Measurements from ENCODE around the gene MYBBP1A. TPM values are rescaled to one million over a fixed set of nuclear protein-coding genes. Genes with fewer than 3 reads are reported as not detected.

Gene MYBBP1A
- total and polyA plus RNA-seq, 2 of the 4 experiments (the other 2 are of a cell fraction), result 22.6 to 45.9 TPM

- in situ Hi-C loops (cut with MboI; ENCODE audit: low sequenced_read_pairs), result loop anchor here (10.0 kb wide), 1 partner anchor 59 kb away; the partner anchor contains the start of gene SPNS2
- Histone ChIP-seq H4K8ac (ENCODE audit: low read depth in 2 of 2, low read length in 2 of 2) (no peak overlapping the region), H3K4me2 (ENCODE audit: low read depth, low read length) (peak overlapping the region; percentile 95; the same call in 1 of the 2 replicates), H4K91ac (ENCODE audit: insufficient read depth, low read depth, low read length) (no peak overlapping the region), H2BK20ac (ENCODE audit: low read depth, low read length) (no peak overlapping the region), H3K4ac (ENCODE audit: low read depth, low read length) (no peak overlapping the region), H3K23ac (ENCODE audit: low read depth, low read length) (no peak overlapping the region), H3K36me3 (ENCODE audit: control insufficient read depth, insufficient read depth, low read length) (peaks cover 34% of the 10 kb centered on the region), H3K56ac (ENCODE audit: extremely low read depth, insufficient read depth, low read length) (no peak overlapping the region), H3K9me3 (ENCODE audit: control insufficient read depth, insufficient read depth, low read length) (no peaks in the 10 kb centered on the region), H2BK5ac (ENCODE audit: low read depth, low read length, poor library complexity, severe bottlenecking) (no peak overlapping the region), H3K9ac (ENCODE audit: low read depth, low read length) (0 out of 2 replicates have a peak overlapping the region, but pooled peaks have one; percentile 61), H3K79me1 (ENCODE audit: low read depth in 1 of 2, low read length in 2 of 2) (peaks cover 9 to 36% of the 10 kb centered on the region in 2 experiments), H4K5ac (ENCODE audit: low read depth, low read length) (no peak overlapping the region), H3K14ac (replicated peaks; ENCODE audit: low read depth, low read length) (no peak overlapping the region), H3K4me1 (ENCODE audit: control insufficient read depth, insufficient read depth, low read length) (peaks cover 10% of the 10 kb centered on the region), H2BK120ac (ENCODE audit: low read depth, low read length) (no peak overlapping the region), H3K18ac (ENCODE audit: low read depth, low read length) (no peak overlapping the region), H3K4me3 (ENCODE audit: insufficient read depth, low read depth, low read length) (no peak overlapping the region), H2BK15ac (ENCODE audit: low read depth, low read length) (no peak overlapping the region), H2AFZ (replicated peaks; ENCODE audit: low read length, poor library complexity) (no peak overlapping the region), H3K27ac (ENCODE audit: insufficient read depth, low read length) (no peak overlapping the region), H4K20me1 (ENCODE audit: insufficient read depth, low read length) (0 out of 2 replicates have a peak, but pooled peaks cover 3% of the 10 kb centered on the region), H3K27me3 (ENCODE audit: control insufficient read depth, insufficient read depth, low read length) (no peaks in the 10 kb centered on the region), H3K9me1 (ENCODE audit: insufficient read depth, low read length) (peaks cover 5% of the 10 kb centered on the region; the same call in 1 of the 2 replicates), H2AK5ac (ENCODE audit: low read depth, low read length) (no peak overlapping the region), H2AK9ac (replicated peaks; ENCODE audit: low read depth, low read length, poor library complexity) (peak overlapping the region; percentile 52)
- DNase-seq (no peak), ATAC-seq (ENCODE audit: low read depth) (no peak)
- dilution Hi-C loops (cut with HindIII; ENCODE audit: low sequenced_read_pairs, unreplicated experiment), result no loop called here
- intact Hi-C loops (cut with micrococcal nuclease), result no loop called here
- POLR2A ChIA-PET (ENCODE audit: unreplicated experiment), result no interaction called here
- CTCF ChIA-PET, result interaction anchor here (0.6 kb wide), 1 partner anchor 271 kb away, joined by 3 read pairs; no protein-coding TSS in a partner anchor
- 77% methylated on average over 5 of the region's 9 CpGs; no CpG with 5 or more reads in 1 of the 2 experiments for WGBS, 2 experiments (ENCODE audit: extremely low coverage in 2 of 2, insufficient read length in 1 of 2)
- TF ChIP-seq FOS (IDR thresholded peaks at IDR 0.05; ENCODE audit: low read depth, low read length), result no peak
- no peak for TF ChIP-seq USF2 (IDR thresholded peaks at IDR 0.05; ENCODE audit: low read depth, low read length)
- TF ChIP-seq POLR2A (IDR thresholded peaks at IDR 0.05; ENCODE audit: low read depth, low read length), result no peak
- no peak for TF ChIP-seq CEBPB (IDR thresholded peaks at IDR 0.05; ENCODE audit: low read depth, low read length)
- no peak for TF ChIP-seq SMC3 (IDR thresholded peaks at IDR 0.05; ENCODE audit: low read depth, low read length)
- no peak for TF ChIP-seq MAFK (IDR thresholded peaks at IDR 0.05; ENCODE audit: low read depth, low read length)
- TF ChIP-seq RCOR1 (IDR thresholded peaks at IDR 0.05; ENCODE audit: insufficient replicate concordance, low read length), result no peak
- no peak for TF ChIP-seq MXI1 (IDR thresholded peaks at IDR 0.05; ENCODE audit: borderline replicate concordance, low read depth, low read length)
- TF ChIP-seq RFX5 (IDR thresholded peaks at IDR 0.05; ENCODE audit: low read depth, low read length), result no peak
- TF ChIP-seq BHLHE40 (IDR thresholded peaks at IDR 0.05; ENCODE audit: low read depth, low read length), result no peak
- no peak for TF ChIP-seq CTCF (conservative IDR thresholded peaks at IDR 0.05; ENCODE audit: low read depth, low read length)
- no TSS peak for BruUV-seq (replicated peaks)
These were observed 1.5 kb downstream of the MYBBP1A start for GRCh38 chr17:4553669-4554068.
